H1 (cell line): ENCODE measurements around the gene TMEM59L.
A peak's percentile ranks its signal among the peaks of the same experiment; 100 is the strongest.

Source experiments
- CHD2 ChIP-seq: IDR thresholded peaks from 2 replicates; pipeline ENCODE4 v1.6.1; 2012; ENCODE audit warnings: low read length, improper control_type of control experiment
- RBBP5 ChIP-seq: IDR thresholded peaks from 2 replicates; pipeline ENCODE4 v1.7.1; 2012; ENCODE audit warnings: low read depth, mild to moderate bottlenecking, inconsistent platforms, low read length, moderate library complexity, borderline replicate concordance
- SAP30 ChIP-seq: fragments of 300-600 bp; sonication (generic); IDR thresholded peaks from 2 replicates; pipeline ENCODE4 v1.7.1; 2012; ENCODE audit warnings: low read length, moderate library complexity, mild to moderate bottlenecking, inconsistent platforms; ENCODE audit not compliant: insufficient read depth, insufficient replicate concordance
- TAF1 ChIP-seq: IDR thresholded peaks from 2 replicates; pipeline ENCODE4 v1.6.1; 2011; ENCODE audit warnings: mild to moderate bottlenecking, low read depth, low read length

- TF ChIP-seq RBBP5 = no peak
- TF ChIP-seq SAP30 = no peak
- TF ChIP-seq CHD2 = no peak
- TF ChIP-seq TAF1 = peak; percentile 21; the same call in 1 of the 2 replicates
Measured at GRCh38 chr19:18636183-18636968, 23.7 kb downstream of the TMEM59L start.
